Measurements from ENCODE around the gene YDJC. TPM values are rescaled to one million over a fixed set of nuclear protein-coding genes. Genes with fewer than 3 reads are reported as not detected.

The YDJC gene
- total and polyA plus RNA-seq, 2 of the 13 experiments (the other 11 are each of a cell fraction or from before 2014, with no cell fraction given), result 15.3 to 32.0 TPM

- TF ChIP-seq, protein P1, sequence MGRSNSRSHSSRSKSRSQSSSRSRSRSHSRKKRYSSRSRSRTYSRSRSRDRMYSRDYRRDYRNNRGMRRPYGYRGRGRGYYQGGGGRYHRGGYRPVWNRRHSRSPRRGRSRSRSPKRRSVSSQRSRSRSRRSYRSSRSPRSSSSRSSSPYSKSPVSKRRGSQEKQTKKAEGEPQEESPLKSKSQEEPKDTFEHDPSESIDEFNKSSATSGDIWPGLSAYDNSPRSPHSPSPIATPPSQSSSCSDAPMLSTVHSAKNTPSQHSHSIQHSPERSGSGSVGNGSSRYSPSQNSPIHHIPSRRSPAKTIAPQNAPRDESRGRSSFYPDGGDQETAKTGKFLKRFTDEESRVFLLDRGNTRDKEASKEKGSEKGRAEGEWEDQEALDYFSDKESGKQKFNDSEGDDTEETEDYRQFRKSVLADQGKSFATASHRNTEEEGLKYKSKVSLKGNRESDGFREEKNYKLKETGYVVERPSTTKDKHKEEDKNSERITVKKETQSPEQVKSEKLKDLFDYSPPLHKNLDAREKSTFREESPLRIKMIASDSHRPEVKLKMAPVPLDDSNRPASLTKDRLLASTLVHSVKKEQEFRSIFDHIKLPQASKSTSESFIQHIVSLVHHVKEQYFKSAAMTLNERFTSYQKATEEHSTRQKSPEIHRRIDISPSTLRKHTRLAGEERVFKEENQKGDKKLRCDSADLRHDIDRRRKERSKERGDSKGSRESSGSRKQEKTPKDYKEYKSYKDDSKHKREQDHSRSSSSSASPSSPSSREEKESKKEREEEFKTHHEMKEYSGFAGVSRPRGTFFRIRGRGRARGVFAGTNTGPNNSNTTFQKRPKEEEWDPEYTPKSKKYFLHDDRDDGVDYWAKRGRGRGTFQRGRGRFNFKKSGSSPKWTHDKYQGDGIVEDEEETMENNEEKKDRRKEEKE (IDR thresholded peaks at IDR 0.05), result no peak
- TF ChIP-seq ZFX (CRISPR knock-in tag; IDR thresholded peaks at IDR 0.05; ENCODE audit: low read depth) (peak; percentile 35; the same call in 1 of the 2 replicates), ZBTB38 (CRISPR knock-in tag; IDR thresholded peaks at IDR 0.05) (peak; percentile 53; the same call in 1 of the 2 replicates), ZNF629 (CRISPR knock-in tag; conservative IDR thresholded peaks at IDR 0.05) (0 out of 2 replicates have a peak, but pooled peaks have one; percentile 24), IRX3 (CRISPR knock-in tag; IDR thresholded peaks at IDR 0.05; ENCODE audit: borderline replicate concordance, low read depth) (no peak), THAP11 (CRISPR knock-in tag; IDR thresholded peaks at IDR 0.05) (peak; percentile 61; the same call in 1 of the 2 replicates), ATM (IDR thresholded peaks at IDR 0.05; ENCODE audit: borderline replicate concordance) (no peak), GATAD1 (CRISPR knock-in tag; IDR thresholded peaks at IDR 0.05) (0 out of 2 replicates have a peak, but pooled peaks have one; percentile 43)
- TF ChIP-seq, protein P2, sequence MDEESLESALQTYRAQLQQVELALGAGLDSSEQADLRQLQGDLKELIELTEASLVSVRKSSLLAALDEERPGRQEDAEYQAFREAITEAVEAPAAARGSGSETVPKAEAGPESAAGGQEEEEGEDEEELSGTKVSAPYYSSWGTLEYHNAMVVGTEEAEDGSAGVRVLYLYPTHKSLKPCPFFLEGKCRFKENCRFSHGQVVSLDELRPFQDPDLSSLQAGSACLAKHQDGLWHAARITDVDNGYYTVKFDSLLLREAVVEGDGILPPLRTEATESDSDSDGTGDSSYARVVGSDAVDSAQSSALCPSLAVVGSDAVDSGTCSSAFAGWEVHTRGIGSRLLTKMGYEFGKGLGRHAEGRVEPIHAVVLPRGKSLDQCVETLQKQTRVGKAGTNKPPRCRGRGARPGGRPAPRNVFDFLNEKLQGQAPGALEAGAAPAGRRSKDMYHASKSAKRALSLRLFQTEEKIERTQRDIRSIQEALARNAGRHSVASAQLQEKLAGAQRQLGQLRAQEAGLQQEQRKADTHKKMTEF (CRISPR knock-in tag; IDR thresholded peaks at IDR 0.05), result peak; percentile 55; the same call in 1 of the 2 replicates
- TF ChIP-seq, protein P3, sequence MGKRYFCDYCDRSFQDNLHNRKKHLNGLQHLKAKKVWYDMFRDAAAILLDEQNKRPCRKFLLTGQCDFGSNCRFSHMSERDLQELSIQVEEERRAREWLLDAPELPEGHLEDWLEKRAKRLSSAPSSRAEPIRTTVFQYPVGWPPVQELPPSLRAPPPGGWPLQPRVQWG (CRISPR knock-in tag; IDR thresholded peaks at IDR 0.05; ENCODE audit: borderline replicate concordance, low read depth), result no peak
- TF ChIP-seq, protein P4, sequence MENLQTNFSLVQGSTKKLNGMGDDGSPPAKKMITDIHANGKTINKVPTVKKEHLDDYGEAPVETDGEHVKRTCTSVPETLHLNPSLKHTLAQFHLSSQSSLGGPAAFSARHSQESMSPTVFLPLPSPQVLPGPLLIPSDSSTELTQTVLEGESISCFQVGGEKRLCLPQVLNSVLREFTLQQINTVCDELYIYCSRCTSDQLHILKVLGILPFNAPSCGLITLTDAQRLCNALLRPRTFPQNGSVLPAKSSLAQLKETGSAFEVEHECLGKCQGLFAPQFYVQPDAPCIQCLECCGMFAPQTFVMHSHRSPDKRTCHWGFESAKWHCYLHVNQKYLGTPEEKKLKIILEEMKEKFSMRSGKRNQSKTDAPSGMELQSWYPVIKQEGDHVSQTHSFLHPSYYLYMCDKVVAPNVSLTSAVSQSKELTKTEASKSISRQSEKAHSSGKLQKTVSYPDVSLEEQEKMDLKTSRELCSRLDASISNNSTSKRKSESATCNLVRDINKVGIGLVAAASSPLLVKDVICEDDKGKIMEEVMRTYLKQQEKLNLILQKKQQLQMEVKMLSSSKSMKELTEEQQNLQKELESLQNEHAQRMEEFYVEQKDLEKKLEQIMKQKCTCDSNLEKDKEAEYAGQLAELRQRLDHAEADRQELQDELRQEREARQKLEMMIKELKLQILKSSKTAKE (CRISPR knock-in tag; IDR thresholded peaks at IDR 0.05; ENCODE audit: borderline replicate concordance), result peak; percentile 65; the same call in 1 of the 2 replicates
- TF ChIP-seq, protein P5, sequence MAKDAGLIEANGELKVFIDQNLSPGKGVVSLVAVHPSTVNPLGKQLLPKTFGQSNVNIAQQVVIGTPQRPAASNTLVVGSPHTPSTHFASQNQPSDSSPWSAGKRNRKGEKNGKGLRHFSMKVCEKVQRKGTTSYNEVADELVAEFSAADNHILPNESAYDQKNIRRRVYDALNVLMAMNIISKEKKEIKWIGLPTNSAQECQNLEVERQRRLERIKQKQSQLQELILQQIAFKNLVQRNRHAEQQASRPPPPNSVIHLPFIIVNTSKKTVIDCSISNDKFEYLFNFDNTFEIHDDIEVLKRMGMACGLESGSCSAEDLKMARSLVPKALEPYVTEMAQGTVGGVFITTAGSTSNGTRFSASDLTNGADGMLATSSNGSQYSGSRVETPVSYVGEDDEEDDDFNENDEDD (CRISPR knock-in tag; IDR thresholded peaks at IDR 0.05; ENCODE audit: borderline replicate concordance), result peak; percentile 33; the same call in 1 of the 2 replicates
- TF ChIP-seq, protein P6, sequence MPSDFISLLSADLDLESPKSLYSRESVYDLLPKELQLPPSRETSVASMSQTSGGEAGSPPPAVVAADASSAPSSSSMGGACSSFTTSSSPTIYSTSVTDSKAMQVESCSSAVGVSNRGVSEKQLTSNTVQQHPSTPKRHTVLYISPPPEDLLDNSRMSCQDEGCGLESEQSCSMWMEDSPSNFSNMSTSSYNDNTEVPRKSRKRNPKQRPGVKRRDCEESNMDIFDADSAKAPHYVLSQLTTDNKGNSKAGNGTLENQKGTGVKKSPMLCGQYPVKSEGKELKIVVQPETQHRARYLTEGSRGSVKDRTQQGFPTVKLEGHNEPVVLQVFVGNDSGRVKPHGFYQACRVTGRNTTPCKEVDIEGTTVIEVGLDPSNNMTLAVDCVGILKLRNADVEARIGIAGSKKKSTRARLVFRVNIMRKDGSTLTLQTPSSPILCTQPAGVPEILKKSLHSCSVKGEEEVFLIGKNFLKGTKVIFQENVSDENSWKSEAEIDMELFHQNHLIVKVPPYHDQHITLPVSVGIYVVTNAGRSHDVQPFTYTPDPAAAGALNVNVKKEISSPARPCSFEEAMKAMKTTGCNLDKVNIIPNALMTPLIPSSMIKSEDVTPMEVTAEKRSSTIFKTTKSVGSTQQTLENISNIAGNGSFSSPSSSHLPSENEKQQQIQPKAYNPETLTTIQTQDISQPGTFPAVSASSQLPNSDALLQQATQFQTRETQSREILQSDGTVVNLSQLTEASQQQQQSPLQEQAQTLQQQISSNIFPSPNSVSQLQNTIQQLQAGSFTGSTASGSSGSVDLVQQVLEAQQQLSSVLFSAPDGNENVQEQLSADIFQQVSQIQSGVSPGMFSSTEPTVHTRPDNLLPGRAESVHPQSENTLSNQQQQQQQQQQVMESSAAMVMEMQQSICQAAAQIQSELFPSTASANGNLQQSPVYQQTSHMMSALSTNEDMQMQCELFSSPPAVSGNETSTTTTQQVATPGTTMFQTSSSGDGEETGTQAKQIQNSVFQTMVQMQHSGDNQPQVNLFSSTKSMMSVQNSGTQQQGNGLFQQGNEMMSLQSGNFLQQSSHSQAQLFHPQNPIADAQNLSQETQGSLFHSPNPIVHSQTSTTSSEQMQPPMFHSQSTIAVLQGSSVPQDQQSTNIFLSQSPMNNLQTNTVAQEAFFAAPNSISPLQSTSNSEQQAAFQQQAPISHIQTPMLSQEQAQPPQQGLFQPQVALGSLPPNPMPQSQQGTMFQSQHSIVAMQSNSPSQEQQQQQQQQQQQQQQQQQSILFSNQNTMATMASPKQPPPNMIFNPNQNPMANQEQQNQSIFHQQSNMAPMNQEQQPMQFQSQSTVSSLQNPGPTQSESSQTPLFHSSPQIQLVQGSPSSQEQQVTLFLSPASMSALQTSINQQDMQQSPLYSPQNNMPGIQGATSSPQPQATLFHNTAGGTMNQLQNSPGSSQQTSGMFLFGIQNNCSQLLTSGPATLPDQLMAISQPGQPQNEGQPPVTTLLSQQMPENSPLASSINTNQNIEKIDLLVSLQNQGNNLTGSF (CRISPR knock-in tag; IDR thresholded peaks at IDR 0.05), result no peak
Observed at GRCh38 chr22:21677606-21678443, 48.0 kb upstream of the YDJC start (continued).
